WERI-Rb-1 (cell line): ENCODE measurements around the gene INCENP.

Experiments
- DNase-seq: peaks from one replicate; pipeline ENCODE4 v3.0.0-alpha.2; 2020
- H3K27ac ChIP-seq: fragments of 250-450 bp; sonication (Bioruptor Pico); 2 replicates; pipeline ENCODE4 v1.5.1; 2020; ENCODE audit warnings: mild to moderate bottlenecking, moderate library complexity
- H3K27me3 ChIP-seq: fragments of 250-450 bp; sonication (Bioruptor Pico); 2 replicates; pipeline ENCODE4 v1.5.1; 2021; ENCODE audit warnings: mild to moderate bottlenecking, low read depth, moderate library complexity; ENCODE audit not compliant: insufficient read depth, severe bottlenecking
- H3K36me3 ChIP-seq: fragments of 250-450 bp; sonication (Bioruptor Pico); 2 replicates; pipeline ENCODE4 v1.5.1; 2020; ENCODE audit warnings: mild to moderate bottlenecking, moderate library complexity
- H3K4me3 ChIP-seq: 2 replicates; pipeline ENCODE4 v1.5.1; 2011; ENCODE audit warnings: low read depth, mild to moderate bottlenecking, control low read depth, low read length
- H3K9me3 ChIP-seq: fragments of 250-450 bp; sonication (Bioruptor Pico); 2 replicates; pipeline ENCODE4 v1.5.1; 2021; ENCODE audit warnings: mild to moderate bottlenecking, moderate library complexity; ENCODE audit not compliant: severe bottlenecking
- TF ChIP-seq, protein P1 (sequence below): IDR thresholded peaks from 2 replicates; pipeline ENCODE4 v1.5.1; 2011; ENCODE audit warnings: low read depth, mild to moderate bottlenecking, control low read depth, inconsistent platforms, low read length

INCENP gene

GRCh38 chr11:62105667-62106191, 18.1 kb upstream of the INCENP start:
- no peak for DNase-seq
- Histone ChIP-seq H3K4me3 (no peak overlapping the region), H3K9me3 (no peaks in the 10 kb centered on the region), H3K27me3 (no peaks in the 10 kb centered on the region), H3K27ac (no peak overlapping the region), H3K36me3 (no peaks in the 10 kb centered on the region)
- TF ChIP-seq, protein P1, sequence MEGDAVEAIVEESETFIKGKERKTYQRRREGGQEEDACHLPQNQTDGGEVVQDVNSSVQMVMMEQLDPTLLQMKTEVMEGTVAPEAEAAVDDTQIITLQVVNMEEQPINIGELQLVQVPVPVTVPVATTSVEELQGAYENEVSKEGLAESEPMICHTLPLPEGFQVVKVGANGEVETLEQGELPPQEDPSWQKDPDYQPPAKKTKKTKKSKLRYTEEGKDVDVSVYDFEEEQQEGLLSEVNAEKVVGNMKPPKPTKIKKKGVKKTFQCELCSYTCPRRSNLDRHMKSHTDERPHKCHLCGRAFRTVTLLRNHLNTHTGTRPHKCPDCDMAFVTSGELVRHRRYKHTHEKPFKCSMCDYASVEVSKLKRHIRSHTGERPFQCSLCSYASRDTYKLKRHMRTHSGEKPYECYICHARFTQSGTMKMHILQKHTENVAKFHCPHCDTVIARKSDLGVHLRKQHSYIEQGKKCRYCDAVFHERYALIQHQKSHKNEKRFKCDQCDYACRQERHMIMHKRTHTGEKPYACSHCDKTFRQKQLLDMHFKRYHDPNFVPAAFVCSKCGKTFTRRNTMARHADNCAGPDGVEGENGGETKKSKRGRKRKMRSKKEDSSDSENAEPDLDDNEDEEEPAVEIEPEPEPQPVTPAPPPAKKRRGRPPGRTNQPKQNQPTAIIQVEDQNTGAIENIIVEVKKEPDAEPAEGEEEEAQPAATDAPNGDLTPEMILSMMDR, result no peak

DNA sequence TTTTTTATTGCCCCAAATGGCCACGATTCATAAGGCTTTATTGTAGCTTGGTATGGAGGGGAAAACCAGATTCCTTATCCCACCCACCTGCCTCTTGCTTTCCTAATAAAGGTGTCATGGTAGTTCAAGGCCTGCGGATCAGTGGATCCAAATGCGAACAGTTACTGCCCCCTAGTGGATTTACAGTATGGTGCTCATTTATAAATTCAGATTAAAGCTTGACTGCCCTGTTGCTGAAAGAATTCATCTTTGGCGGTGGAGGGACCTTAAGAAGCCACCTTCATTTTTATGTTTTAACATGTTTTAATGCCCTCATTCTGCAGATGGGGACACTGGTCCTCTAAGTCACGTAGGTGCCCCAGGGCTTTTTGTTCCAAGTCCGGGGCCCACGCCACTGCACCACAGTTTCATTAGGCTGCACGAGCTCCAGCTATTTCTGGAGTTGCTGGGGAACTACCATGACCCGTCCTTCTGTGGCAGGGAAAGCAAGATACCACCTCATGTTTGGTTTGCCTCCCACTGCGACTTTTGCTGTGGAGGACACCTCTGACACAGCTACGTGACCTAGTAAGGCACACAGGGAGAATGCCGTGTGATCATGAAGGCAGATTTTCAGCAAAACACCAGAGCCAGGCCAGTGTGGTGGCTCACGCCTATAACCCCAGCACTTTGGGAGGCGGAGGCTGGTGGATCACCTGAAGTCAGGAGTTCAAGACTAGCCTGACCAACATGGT, 15.6 kb upstream of the INCENP start:
- DNase-seq, result peak; percentile 38
- Histone ChIP-seq H3K27me3 (no peaks in the 10 kb centered on the region), H3K27ac (no peak overlapping the region), H3K4me3 (no peak overlapping the region), H3K36me3 (no peaks in the 10 kb centered on the region), H3K9me3 (no peaks in the 10 kb centered on the region)
- TF ChIP-seq, protein P1, result peak; percentile 61

- no peak overlapping the region for H3K4me3 ChIP-seq
- no peak for DNase-seq
- H3K27me3 ChIP-seq, result no peaks in the 10 kb centered on the region
- H3K9me3 ChIP-seq, result no peaks in the 10 kb centered on the region
- H3K36me3 ChIP-seq, result no peaks in the 10 kb centered on the region
- TF ChIP-seq, protein P1, result no peak
- H3K27ac ChIP-seq, result no peak overlapping the region
These were observed 14.8 kb upstream of the INCENP start for GRCh38 chr11:62108971-62109404.

DNA sequence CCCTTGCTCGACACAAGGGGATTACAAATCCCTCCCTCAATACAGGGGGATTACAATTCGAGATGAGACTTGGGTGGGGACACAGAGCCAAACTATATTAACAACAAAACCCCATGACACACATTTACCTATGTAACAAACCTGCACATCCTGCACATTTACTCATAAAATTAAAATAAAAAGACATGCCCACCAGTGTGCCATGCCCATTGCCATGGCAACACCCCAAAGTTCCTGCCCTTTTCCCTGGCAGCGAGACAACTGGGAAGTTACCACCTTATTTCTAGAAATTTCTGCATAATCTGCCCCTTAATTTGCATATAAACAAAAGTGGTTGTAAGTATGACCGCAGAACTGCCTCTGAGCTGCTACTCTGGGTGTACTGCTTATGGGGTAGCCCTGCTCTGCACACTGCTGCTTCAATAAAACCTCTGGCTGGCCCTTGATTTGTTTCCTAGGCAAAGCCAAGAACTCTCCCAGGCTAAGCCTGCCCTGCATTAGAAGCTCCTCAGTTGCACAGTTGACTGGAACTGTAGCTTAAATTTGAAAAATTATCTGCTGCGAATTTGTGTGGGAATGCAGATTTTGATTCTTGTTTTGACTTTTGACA, 8.6 kb upstream of the INCENP start:
- no peak overlapping the region for H3K27ac ChIP-seq
- H3K9me3 ChIP-seq, result peaks cover 5% of the 10 kb centered on the region
- TF ChIP-seq, protein P1, result no peak
- no peak overlapping the region for H3K4me3 ChIP-seq
- H3K36me3 ChIP-seq, result no peaks in the 10 kb centered on the region
- H3K27me3 ChIP-seq, result no peaks in the 10 kb centered on the region
- no peak for DNase-seq

GRCh38 chr11:62116451-62116850, 7.4 kb upstream of the INCENP start:
- DNase-seq, result no peak
- TF ChIP-seq, protein P1, result no peak
- H3K36me3 ChIP-seq, result no peaks in the 10 kb centered on the region

More at GRCh38 chr11:62116451-62116850, 7.4 kb upstream of the INCENP start:
- Histone ChIP-seq H3K27ac (no peak overlapping the region), H3K9me3 (peaks cover 5% of the 10 kb centered on the region), H3K27me3 (no peaks in the 10 kb centered on the region), H3K4me3 (no peak overlapping the region)
